DMS153 (cell line): ENCODE results near the gene SPSB1.

Experiments
- DNase-seq: peaks from one replicate; lab custom pipeline; 2025; lab: John Stamatoyannopoulos, UW

Gene SPSB1

DNA sequence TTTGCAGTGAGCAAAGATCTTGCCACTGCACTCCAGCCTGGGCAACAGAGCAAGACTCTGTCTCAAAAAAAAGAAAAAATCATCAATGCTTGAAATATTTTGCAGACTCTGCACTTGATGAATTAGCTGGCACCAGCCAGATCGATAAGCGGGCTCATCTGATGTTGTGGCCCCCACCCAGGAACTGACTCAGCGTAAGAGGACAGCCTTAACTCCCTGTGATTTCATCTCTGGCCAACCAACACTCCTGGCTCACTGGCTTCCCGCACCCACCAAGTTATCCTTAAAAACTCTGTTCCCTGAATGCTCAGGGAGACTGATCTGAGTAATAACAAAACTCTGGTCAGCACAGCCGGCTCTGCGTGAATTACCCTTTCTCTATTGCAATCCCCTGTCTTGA is 98.9 kb downstream of the SPSB1 start:
- DNase-seq: no peak

DNA sequence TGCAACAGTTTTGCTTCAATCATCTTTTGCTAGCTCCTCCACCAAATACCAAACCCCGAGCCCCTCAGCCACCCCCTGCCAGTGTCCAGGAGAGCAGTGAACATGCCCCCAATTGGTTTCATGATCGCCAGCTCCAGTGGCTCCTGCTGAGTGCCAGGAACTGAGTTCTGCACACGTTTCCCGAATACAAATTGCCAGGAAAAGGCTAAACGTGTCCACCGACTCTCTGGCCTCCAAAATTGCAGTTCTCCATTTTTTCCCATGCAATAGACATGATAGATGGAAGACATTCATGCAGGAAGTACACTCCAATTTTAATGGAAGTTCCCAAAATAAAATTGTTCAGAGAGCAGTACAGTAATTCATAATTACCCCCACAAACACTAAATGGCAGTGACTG is 101.3 kb downstream of the SPSB1 start:
- DNase-seq: no peak

DNA sequence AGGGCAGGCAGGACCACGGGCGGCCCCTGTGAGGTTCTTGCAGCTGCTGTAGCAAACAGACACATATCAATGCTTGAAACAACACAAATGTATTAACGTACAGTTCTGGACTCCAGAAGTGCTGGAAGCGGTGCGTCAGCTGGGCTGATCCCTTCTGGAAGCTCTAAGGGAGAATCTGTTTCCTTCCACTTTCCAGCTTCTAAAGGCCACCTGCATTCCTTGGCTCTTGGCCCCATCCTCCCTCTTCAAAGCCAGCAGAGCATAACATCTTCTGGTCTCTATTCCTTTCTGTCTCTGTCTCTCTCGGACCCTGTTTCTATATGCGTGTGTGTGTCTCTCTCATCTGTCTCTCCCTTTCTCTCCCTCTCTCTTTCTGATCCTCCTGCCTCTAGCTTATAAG is 102.3 kb downstream of the SPSB1 start:
- DNase-seq: no peak

DNA sequence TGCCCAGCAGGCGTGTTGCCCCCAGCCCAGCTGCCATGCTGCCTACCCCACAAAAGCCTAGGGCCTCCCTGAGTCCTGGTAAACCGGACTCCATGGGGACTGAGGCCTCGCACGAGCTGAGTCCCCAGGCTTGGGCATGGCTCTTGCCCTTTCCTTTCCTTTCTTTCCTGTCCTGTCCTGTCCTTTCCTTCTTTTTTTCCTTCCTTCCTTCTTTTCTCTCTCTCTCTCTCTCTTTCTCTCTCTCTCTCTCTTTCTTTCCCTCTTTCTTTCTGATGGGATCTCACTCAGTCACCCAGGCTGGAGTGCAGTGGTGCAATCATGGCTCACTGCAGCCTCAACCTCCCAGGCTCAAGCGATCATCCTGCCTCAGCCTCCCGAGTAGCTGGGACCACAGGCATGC is 104.4 kb downstream of the SPSB1 start:
- no peak for DNase-seq

DNA sequence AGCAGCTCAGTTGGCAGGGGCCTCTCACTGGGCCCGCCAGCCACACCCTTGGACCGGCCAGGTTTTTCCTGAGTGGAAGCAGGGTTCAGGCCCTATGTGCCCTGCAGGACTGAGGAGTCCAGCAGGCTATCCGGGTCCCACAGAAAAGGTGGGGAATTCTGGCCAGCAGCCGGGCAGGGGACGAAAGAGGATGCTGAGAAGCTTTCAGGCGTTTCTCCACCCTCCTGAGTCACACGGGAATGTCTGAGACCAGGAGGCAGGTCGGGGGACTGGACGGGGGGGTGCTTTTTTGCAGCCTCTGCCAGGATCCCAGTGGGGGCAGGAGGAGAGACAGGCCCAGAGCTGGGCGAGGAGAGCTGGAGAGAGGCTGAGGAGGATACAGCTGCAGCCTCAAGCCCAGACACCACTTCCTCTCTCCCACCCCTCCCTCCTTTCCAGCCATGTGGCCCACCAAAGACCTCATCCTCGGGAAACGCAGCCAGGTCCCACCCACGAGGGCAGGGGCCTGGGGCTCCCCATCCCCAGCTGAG is 105.4 kb downstream of the SPSB1 start:
- DNase-seq: no peak

DNA sequence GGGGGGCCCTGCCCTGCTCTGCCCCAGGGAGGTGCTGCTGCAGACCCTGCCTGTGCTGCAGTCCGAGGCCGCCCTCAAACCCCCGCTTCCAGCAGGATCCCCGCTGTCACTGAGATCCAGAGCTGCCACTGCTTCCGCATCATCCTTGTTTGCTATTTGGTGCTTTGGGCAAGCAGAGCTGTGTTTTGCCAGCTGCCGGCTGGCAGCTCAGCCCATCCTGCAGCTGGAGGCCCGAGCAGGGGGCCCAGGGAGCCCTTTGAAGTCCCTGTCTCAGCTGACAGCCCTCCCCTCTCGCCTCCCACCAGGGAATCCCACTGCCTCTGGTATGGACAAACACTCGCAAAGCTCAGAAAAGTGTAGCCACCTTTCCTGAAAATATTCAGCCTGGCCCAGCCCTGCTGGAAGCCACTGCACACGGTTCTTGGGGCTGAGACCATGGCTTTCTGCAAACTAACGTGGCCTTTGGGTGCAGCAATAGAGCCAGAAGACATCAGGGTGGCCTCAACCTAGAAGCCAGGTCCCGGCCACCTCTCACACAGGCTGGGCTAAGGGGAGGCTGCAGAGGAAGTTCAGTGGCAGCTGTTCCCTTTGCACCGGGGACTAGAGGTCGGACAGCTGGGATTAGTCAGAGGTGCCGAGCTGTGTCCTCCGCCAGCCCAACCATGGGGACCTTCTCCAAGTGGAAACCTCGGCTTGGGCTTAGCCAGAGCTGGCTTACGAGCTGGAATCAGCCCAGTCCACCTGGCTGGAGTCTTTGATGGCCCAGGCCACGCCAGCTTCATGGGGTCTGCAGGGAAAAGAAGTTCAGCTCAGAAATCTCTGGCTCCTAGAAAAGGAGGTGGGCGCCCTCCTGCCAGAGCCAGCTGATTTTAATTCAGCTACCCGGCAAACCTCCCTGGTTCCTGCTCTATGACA is 107.1 kb downstream of the SPSB1 start:
- no peak for DNase-seq

DNA sequence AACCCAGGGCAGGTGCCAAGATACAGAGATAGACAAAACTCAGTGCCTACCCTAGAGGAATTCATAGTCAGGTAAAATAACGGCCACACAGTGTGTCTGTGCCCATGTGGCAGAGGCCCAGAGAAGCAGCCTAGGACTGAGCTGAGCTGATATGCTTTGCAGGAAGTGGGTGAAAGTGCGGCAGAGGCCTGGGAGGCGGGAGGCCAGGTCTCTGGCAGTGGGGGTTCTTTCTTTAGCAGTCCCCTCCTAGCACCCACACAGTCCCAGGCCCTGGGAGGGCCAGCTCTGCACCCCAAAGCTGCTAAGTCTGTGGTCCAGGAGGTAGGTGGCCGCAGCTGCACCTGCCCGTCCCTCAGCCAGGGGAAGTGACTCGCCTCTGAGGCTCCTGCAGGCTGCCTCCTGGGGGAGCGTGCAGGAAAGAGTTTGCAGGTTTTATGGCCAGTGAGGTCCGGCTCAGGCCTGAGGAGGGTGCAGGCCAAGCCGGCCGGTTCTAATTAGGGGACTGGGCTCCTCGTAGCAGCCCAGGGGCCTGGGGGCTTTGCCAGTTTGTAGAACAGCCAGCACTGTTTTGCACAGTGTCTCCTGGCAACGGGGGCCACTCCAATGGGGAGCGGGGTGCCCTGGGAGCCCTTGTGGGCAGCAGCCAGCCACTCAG is 107.9 kb downstream of the SPSB1 start:
- no peak for DNase-seq

DNA sequence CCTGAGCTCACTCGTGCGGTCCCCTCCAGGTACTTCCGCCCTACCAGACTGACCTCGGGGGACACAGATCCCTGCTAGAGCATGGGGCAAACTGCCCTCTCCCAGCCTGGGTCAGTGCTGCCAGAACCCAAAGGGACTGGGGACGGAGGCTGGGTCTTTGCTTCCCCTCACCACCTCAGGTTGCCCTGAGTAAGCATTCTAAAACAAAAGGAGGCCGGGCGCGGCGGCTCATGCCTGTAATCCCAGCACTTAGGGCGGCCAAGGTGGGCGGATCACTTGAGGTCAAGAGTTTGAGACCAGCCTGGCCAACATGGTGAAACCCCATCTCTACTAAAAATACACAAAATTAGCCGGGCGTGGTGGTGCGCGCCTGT is 108.4 kb downstream of the SPSB1 start:
- DNase-seq: no peak

DNA sequence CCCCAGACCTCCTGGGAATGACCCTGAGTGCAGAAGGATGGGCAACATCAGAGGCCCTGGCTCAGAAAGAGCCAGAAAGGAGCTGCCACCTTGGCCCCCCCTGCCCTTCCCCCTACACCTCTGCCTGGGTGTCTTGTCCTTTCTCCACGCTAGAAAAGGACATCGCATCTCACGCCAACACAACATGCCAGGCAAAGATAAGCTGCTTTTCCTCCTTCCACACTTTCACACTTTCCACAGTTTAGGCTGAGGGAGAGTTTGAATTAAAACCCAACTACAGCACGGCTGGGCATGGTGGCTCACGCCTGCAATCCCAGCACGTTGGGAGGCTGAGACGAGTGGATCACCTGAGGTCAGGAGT is 109.5 kb downstream of the SPSB1 start:
- DNase-seq: no peak

DNA sequence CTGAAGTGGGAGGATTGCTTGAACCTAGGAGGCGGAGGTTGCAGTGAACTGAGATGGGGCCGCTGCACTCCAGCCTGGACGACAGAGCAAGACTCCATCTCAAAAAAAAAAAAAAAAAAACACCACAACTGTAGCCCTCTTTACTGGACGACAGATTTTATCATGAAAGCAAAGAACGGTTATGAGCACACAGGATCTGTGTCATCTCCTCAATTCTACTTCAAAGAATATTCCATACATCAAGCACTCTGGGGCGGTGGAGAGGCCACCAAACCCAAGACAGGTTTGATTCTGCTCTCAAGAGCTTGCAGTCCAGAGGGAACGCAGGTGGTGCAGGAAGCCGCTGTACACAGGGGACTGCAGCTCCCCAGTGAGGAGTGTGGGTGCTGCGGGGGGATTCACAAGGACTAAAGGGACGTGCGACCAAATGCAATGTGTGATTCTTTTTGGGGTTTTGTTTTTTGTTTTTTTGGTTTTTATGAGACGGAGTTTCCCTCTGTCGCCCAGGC is 110.1 kb downstream of the SPSB1 start:
- DNase-seq: no peak

DNA sequence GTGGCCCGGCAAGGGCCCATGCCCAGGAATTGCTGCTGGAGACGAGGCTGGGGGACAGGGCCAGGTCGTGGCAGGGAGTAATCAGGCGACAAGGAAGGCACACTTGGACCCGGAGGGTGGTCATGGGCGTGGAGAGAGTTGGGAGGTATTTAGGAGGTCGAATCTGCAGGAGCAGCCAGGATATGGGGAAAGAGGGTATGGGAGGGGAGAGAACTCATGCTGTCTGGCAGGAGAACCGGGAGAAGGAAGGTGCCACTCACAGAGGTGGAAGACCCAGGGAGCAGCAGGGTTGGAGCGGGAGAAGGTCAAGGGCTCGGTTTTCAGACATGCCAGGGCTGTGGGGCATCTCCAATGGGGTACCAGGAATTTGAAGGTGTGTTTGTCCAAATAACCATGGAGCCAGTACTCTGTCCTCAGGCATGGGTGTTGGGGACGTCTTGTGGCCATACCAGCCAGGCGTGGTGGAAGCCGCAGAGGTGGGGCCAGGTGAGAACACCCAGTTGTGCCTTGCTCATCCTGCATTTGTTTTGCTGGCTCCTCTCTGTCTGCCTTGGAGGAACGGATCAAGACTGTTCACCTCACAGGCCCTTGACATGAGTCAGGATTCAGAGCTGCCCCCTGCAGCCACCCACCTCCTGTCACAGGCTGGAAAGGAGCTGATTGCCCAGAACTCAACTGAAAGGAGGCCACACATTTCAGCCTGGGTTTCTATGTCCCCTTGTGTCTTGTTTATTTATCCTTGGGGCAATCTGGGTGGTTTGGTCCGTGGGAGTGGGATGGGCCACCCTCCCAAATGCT is 111.6 kb downstream of the SPSB1 start:
- DNase-seq: no peak

DNA sequence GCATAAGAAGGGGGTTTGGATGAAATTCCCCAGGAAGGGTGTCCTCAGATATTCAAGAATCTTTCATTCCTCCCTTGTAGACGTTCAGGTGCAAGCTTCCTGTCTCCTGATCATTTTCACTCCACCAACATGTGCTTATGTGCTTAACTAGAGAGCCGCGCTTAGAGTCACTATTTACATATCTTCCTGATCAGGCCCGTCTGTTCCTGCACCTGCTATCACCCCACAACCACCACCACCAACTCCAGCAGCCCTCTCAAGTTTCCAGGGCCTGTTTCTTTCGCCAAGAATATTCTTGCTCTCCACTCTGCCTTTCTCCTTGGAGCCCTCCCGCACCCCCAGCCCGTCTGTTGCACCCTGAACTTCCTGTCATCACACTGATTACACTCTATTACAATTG is 113.4 kb downstream of the SPSB1 start:
- peak; percentile 29 for DNase-seq

DNA sequence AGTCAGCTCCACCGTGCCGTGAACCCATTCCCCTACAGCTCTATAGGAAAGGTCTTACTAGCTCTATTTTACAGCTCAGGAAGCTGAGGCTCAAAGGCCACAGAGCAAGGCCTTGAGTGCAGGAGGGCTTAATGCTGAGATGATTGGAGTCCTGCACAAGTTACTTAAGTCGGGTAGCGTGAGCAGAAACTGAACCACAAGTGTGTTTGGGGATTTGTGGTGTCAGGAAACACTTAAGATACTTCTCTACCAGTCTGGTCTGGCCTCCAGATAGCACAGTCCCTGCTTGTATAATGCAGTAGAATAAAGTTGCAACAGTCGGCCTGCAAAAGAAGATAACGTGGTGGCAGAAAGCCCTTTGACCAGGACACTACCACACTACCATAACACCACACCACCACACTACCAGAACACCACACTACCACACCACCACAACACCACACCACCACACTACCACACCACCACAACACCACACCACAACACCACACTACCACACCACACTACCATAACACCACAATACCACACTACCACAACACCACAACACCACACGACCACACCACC is 118.1 kb downstream of the SPSB1 start:
- no peak for DNase-seq

DNA sequence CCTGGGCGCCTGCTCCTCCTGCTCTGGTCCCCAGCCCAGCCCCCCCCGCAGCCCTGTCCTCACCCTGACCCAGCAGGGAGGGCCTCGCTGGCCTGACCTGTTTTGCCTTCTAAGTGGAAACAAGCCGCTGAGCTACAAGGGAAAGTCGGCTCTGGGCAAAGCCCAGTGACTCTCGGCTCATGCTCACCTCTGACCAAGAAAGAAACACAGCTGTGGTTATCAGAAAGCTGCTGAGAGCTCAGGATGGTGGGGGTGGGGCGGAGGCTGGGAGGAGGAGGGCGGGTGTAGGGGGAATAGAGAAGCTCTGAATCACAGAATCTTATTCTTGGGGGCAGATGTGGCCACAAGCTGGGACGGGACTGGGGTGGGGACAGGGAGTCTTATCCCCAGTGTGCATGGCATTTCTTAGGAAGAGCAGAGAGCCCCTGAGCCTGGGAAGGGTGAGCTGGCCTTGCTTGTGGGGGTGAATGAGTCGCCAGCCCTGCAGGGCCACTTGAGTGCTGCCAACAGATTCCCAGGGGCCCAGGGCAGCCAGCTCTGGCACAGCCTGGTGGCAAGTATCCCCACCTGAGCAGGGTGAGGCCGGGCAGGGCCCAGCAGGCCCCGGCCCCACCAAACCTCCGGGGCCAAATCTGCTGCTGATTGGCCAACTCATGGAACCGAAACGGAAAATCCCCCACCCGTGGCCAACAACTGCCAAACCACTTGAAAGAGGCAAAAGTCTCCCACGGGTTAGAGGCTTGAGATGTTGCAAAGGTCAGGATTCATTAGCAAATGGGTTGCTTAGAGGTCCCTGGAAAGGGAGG is 120.6 kb downstream of the SPSB1 start:
- DNase-seq: no peak

DNA sequence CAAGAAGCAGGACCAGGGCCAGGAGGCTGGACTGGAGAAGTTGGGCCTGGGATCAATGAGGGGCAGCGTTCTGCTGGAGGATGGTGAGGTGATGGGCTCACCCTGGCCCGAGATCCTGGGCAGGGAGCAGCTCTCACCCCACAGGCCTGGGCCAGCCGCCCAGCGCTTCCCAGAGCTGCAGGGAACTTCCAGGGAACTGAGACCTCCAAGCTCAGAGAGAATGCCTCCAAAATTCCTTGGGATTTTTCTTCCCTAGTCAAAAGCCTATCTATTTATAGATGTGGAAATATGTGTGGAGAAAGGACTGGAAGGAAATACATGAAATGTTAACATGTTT is 121.2 kb downstream of the SPSB1 start:
- no peak for DNase-seq

DNA sequence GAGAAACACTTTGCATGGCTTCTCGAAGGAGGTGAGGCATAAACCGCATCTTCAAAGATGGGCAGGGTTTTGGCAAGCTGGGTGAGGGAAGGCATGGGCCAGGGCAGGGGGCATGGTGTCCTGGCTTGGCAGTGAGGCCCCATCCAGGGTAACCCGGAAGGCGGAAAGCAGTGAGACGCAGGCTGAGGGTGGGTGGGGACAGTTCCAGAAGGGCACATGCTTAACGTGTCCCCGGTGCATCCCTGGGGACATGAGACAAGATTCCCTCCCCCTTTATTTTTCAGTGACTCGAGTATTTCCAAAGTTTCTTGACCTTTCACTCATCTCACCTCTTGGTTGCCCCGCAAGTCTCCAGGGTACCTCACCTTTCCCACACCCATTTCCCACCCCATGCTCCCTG is 123.8 kb downstream of the SPSB1 start:
- DNase-seq: no peak

DNA sequence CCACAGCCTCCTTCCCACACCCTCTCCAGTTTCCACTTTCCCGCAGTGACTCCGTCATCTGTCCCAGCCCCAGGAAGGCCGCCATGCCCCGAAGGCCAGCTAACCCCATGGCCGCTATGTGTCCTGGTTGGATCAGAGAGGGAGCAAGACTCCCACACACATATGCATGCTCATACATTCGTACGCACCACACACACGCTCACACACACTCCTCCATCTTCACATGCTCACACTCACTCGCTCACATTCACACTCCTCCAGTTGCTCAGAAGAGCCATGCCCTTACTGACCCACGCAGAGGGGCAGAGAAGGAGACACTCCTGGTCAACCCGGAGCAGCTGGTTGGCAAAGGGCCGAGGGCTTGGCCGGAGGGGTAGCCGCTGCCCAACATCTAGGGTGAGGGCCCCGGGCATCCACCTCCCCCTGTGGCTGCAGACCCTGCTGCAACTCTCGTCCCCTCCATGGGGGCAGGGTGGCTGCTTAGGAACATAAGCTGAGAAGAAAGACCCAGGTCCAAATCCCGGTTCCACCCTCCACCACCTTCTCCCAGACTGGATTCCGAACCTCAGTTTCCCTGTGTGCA is 124.3 kb downstream of the SPSB1 start:
- no peak for DNase-seq

DNA sequence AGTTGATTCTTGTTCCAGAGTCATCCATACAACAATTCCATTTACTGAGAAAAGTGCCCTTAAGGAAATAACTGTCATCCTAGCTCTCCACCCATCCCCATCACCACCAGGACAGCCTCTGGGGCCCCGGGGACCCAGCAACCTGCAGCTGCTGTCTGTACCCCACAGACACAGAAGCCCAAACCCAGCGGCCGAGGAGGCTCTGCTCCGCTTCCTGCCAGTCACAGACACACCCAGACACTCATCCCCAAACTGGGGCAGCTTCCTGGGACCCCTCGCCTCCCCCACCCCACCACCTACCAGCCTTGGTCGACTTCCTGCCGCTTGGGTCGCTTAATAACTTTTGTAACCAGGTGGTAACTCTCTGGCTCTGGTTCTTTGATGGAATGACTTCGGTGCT is 125.0 kb downstream of the SPSB1 start:
- no peak for DNase-seq

DNA sequence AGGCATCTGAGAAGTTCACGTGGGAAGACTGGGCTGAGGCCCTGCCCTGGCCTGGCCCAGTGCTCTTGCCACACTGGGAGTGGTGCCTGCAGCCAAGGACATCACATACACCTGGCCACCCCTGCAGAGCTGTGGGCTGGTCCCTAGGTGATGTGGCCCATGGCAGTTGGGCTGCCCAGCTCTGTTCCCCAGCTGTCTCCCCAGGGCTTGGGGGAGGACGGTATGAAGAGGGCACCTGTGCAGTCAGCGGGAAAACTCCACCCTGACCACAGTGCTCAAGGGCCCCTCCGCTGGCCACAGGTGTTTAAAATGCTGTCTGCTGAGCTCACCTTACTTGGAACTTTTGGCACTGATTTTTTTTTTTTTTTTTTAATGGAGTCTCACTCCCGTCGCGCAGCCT is 126.2 kb downstream of the SPSB1 start:
- no peak for DNase-seq
